GM12891 (cell line): ENCODE results near the gene ROCK2.

Experiments
- DNase-seq: peaks from one replicate; pipeline ENCODE4 v3.0.0; 2011; ENCODE audit warnings: low spot score; ENCODE audit not compliant: insufficient read length
- FAIRE-seq: peaks from 2 replicates; lab custom pipeline; 2011; peaks lifted over from hg19 to GRCh38; lab: Jason Lieb, UNC
- PAX5 ChIP-seq: IDR thresholded peaks from 2 replicates; pipeline ENCODE4 v1.6.1; 2011; ENCODE audit warnings: low read length, moderate library complexity, mild to moderate bottlenecking; ENCODE audit not compliant: insufficient read depth, severe bottlenecking
- POLR2A ChIP-seq: IDR thresholded peaks from 2 replicates; pipeline ENCODE4 v1.6.1; 2011; ENCODE audit warnings: low read depth, low read length, control low read depth
- POLR2AphosphoS5 ChIP-seq: IDR thresholded peaks from 2 replicates; pipeline ENCODE4 v1.6.1; 2011; ENCODE audit warnings: low read depth, low read length, control low read depth
- POU2F2 ChIP-seq: IDR thresholded peaks from 2 replicates; pipeline ENCODE4 v1.6.1; 2011; ENCODE audit warnings: low read depth, mild to moderate bottlenecking, control low read depth, low read length, moderate library complexity
- SPI1 ChIP-seq: IDR thresholded peaks from 2 replicates; pipeline ENCODE4 v1.6.1; 2011; ENCODE audit warnings: low read depth, low read length, control low read depth
- TAF1 ChIP-seq: IDR thresholded peaks from 2 replicates; pipeline ENCODE4 v1.6.1; 2011; ENCODE audit warnings: low read depth, low read length, control low read depth

Gene ROCK2

DNA sequence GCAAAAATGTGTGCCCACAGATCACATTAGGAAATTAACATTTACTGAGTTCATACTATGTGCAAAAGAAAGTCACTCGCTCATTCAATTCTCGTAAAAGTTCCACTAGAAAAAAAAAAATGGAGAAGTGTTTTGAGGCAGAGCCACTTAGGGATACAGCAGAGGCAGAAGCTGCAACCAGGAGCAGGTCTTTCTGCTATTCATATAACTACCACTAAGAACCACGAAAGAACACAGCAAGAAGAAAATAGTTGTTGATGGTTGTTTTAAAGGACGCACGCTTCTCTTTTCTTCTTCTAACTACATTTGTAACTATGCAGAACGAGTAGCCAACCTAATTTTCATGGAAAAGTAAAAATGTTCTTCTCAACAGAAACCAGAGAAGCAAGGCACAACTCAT, 45.0 kb downstream of the ROCK2 start:
- no peak for TF ChIP-seq PAX5
- TF ChIP-seq POU2F2 = no peak
- no peak for TF ChIP-seq TAF1
- TF ChIP-seq POLR2AphosphoS5 = no peak
- no peak for TF ChIP-seq SPI1
- no peak for TF ChIP-seq POLR2A
- no peak for FAIRE-seq
- DNase-seq = no peak

DNA sequence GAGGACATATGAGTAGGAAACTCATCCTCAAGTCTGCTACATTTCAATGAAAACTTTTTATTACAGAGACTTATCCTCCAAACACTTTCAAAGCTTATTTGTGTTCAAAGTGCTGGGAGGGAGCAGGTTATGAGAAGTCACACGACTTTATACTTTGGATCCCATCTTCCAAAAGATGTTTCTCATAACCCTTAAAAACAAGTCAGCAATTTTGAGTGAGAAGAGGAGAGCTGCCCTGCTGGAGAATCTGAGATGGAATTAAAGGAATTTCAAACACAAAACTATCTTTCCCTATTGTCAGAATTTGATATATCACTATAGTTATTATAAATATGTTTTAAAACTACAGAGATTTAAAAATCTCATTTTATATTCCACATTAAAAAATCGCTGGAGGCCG, 45.8 kb downstream of the ROCK2 start:
- FAIRE-seq (no peak), DNase-seq (no peak)
- no peak for TF ChIP-seq PAX5
- TF ChIP-seq TAF1 = no peak
- TF ChIP-seq POLR2AphosphoS5 = no peak

DNA sequence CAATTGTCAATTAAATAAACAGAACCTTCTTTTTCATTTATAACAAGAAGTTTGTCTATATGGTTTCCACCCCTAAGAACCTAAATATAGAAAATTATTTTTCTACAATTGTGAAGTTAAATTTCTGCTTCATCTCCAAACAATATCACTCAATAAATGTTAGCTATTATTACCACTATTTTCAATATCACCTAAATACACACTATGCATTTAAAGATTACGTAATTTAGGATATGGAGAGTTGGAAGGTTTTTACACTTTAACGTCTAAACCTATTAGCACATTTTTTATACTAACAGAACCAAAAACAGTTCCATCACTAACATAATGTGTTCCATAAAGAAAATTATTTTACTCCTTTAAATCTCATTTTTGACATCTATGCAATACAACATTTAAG, 48.0 kb downstream of the ROCK2 start:
- no peak for FAIRE-seq
- DNase-seq = no peak
- TF ChIP-seq POLR2AphosphoS5 = no peak
- no peak for TF ChIP-seq POLR2A
- TF ChIP-seq PAX5 = no peak
- no peak for TF ChIP-seq POU2F2
- no peak for TF ChIP-seq SPI1
- TF ChIP-seq TAF1 = no peak

DNA sequence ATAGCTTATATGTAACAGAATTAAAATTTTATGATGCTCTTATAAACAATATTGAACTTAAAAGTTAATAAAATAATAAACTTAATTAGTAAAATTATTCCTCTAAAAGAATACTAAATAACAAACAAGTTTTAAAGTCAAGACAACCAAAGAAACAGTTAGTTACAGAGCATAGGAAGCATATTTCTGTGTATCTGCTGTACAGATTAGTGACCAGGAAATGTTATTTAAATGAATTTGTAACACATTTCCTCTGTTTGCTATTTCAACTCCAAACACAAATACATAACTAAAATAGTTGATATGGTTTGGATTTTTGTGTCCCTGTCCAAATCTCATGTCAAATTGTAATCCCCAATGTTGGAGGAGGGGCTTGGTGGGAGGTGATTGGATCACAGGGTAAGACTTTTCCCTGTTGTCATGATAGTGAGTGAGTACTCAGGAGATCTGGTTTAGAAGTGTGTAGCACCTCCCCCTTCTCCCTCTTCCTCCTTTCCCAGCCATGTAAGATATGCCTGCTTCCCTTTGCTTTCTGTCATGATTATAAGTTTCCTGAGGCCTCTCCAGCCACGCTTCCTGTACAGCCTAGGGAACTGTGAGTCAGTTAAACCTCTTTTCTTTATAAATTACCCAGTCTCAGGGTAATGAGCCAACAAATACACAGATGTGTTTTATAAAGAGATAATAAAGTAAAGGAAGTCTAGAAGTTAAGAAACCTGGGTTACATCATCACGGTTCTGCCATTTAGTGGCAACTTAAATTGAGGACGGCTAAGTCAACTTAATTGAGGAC, 51.8 kb downstream of the ROCK2 start:
- FAIRE-seq (no peak), DNase-seq (no peak)
- TF ChIP-seq SPI1 = no peak
- no peak for TF ChIP-seq POU2F2
- no peak for TF ChIP-seq POLR2AphosphoS5
- no peak for TF ChIP-seq TAF1

DNA sequence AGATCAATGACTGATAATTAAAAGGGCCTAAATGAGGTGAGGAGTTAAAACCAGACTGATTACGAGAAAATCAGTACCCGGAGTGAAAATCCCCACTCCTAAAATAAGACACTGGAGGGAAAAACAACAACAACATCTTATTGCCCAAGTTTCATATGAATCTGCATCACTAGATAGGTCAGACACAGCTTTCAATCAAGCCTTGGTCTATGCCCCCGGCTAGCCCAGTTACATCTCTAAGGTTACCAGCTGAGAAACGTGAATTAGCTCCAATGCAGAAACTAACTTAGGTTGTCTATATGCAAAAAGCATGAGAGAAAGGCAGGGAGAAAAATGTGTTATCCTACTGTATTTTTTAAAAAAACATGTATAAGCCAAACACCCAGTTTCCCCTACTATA, 53.7 kb downstream of the ROCK2 start:
- FAIRE-seq (no peak), DNase-seq (no peak)
- TF ChIP-seq SPI1 = no peak
- no peak for TF ChIP-seq POLR2AphosphoS5
- TF ChIP-seq POU2F2 = no peak
- TF ChIP-seq POLR2A = no peak
- no peak for TF ChIP-seq TAF1
- TF ChIP-seq PAX5 = no peak

DNA sequence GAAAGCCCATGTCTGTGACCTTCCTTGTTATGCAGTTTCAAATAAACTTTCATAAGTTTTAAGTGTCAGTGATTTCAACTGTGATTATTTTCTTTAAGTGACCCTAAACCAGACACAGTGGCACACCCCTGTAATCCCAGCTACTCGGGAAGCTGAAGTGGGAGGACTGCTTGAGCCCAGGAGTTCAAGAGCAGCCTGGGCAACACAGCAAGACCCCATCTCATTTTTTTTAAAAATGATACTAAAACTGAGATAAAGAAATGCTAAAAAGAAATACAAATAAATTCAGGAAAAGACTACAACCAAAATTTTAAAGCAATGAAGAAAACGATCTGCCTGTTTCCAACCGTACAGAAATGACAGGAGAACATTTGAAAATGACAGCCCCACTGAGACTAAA, 54.2 kb downstream of the ROCK2 start:
- no peak for FAIRE-seq
- DNase-seq = no peak
- TF ChIP-seq PAX5 (no peak), POLR2AphosphoS5 (no peak), POLR2A (no peak), POU2F2 (no peak), SPI1 (no peak), TAF1 (no peak)

DNA sequence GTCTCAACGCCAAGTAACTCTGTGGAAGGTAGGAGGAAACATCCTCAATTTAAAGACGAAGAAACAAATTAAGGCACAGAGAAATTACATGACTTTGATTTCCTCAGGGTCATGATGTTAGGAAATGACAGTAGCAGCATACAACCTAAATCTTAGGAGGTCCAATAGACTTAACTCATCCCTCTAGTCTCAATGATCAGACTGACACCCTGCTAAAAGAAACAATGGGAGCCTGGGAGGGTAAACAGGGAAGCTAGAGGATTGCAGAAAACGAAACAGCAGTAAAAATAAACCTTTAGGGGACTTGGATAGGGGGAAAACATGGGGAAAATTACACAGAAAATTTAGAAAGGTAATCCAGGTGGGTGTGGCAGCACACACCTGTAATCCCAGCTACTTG, 56.0 kb downstream of the ROCK2 start:
- FAIRE-seq (no peak), DNase-seq (no peak)
- no peak for TF ChIP-seq SPI1
- TF ChIP-seq PAX5 = no peak

DNA sequence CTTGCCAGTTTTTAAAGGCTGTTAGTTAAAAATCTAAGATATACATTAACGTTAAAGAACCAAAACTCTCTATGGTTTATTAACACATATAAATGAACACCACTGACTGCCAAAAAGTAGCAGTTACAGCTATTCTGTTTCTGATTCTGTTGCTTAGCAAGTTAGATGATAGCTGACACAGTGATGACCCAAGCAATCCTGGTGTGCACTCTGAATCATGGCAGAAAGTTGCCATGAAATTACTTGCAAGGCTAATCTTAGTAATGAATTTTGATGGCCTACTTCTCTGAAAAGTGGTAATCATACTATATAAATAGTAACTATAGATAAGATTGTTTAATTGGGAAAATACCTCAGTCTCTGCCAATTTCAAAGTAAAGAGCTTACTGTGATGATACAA, 57.7 kb downstream of the ROCK2 start:
- no peak for FAIRE-seq
- TF ChIP-seq POLR2AphosphoS5 = no peak
- TF ChIP-seq SPI1 = no peak
- TF ChIP-seq PAX5 = no peak
- TF ChIP-seq POLR2A = no peak
- TF ChIP-seq POU2F2 = no peak
- no peak for TF ChIP-seq TAF1

DNA sequence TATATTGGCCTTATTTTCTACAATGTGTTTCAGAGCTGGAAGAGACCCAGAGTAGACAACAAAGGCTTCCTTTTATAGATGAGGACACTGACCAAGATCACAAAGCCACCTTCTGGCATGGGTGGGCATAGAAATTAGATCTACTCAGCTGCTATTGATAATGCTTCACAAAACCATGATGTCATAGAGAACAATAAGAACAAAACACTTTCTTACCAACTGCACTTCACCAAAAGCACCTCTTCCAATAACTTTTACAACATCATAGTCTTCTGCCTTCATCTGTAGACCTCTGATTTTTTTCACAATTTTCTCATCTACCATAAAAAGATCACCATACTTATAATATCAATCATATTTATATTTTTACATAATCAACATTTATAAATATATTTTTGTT, 58.1 kb downstream of the ROCK2 start:
- TF ChIP-seq POU2F2 (no peak), TAF1 (no peak), PAX5 (no peak), SPI1 (no peak), POLR2AphosphoS5 (no peak), POLR2A (no peak)
- FAIRE-seq = no peak
- DNase-seq = no peak

More for the DNA sequence above, 57.7 kb downstream of the ROCK2 start:
- DNase-seq = no peak

DNA sequence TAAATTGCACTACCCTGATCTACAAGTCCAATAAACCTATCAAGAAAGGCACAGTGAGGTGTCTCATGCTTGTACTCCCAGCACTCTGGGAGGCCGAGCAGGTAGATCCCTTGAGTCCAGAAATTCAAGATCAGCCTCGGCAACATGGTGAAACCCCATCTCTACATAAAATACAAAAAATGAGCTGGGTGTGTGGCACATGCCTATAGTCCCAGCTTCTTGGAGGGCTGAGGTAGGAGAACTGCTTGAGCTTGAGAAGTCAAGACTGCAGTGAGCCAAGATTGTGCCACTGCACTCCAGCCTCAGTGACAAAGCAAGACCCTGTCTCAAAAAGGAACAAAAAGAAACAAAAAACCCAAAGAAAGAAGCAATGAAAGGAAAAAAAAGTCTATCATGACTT, 58.9 kb downstream of the ROCK2 start:
- FAIRE-seq (no peak), DNase-seq (no peak)
- no peak for TF ChIP-seq POLR2AphosphoS5
- no peak for TF ChIP-seq POU2F2
- no peak for TF ChIP-seq TAF1
- TF ChIP-seq SPI1 = no peak
- TF ChIP-seq POLR2A = no peak
- no peak for TF ChIP-seq PAX5
